Measurements from ENCODE around the gene LRRC37A3.
"Not testable (repeated sequence)": the region's sequence is repeated elsewhere in the genome, so short reads cannot be mapped to it uniquely, and the experiment has no call there.

The LRRC37A3 gene

GRCh38 chr17:64919289-64920025 is at the start of gene LRRC37A3:
Gene LRRC37A3, minus strand, starts transcription at chr17:64919478. Its CDS starts 22,221 bp downstream, at chr17:64897257.
- H3K27me3 Mint-ChIP-seq; H3K9me3 Mint-ChIP-seq (ENCODE audit: low read depth); H3K36me3 Mint-ChIP-seq; H3K4me1 Mint-ChIP-seq (ENCODE audit: low read depth): not testable (repeated sequence)
- H3K27ac Mint-ChIP-seq: peak within 1 kb of the TSS; percentile 84
- H3K4me3 Mint-ChIP-seq: peak within 1 kb of the TSS; percentile 88

DNA sequence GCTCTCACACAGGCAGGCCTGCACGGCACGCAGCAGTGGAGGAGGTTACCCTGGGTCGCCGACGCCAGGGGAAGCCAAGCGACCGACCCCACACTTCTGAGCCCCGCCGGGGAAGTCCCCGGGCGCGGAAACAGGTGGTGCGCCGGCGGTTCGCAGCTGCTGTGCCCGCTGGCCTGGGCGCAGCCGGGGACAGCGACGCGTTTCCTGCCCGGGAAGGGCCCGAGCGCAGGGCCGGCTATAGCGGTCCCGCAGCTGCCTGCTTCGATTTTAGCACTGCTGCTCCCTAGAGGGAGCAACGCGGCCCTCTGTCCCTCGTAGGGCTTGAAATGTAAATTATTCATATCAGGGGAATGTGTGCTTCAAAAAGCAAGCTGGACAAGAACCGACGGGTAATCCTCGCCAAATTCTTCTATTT is 46.6 kb upstream of the LRRC37A3 start:
- H3K4me3 Mint-ChIP-seq: peak overlapping the region; percentile 82
- not testable (repeated sequence) for H3K27me3 Mint-ChIP-seq; H3K36me3 Mint-ChIP-seq; H3K9me3 Mint-ChIP-seq (ENCODE audit: low read depth)
- peaks cover 70% of the 10 kb centered on the region for H3K4me1 Mint-ChIP-seq (ENCODE audit: low read depth)
- peak overlapping the region; percentile 91 for H3K27ac Mint-ChIP-seq

DNA sequence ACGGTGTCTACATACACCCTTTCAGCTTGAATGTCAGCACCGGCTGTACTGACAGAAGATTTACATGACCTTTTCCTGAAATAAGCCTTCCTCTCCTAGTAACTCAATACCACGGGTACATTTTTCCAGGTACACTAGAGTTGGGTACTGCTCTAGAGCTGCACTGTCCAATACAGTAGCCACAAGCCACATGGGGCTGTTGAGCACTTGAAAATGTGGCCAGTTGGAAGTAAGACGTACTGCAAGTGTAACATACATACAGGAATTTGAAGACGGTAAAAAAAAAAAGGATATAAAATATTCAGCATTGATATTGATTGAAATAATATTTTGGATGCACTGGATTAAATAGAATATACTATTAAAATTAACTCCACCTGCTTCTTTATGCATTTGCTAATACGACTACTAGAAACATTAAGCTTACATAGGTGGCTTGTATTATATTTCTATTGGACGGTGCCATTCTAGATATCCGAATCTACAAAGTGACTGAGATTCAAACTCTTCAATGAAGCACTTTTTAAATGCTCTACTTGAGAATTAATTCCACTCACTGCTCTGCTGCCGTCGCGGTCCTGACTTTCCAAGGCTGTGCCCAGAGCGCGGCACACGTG is 46.1 kb upstream of the LRRC37A3 start:
- H3K4me1 Mint-ChIP-seq (ENCODE audit: low read depth): peaks cover 65% of the 10 kb centered on the region
- H3K36me3 Mint-ChIP-seq; H3K9me3 Mint-ChIP-seq (ENCODE audit: low read depth); H3K27me3 Mint-ChIP-seq: not testable (repeated sequence)
- H3K27ac Mint-ChIP-seq: peak overlapping the region; percentile 91
- peak overlapping the region; percentile 82 for H3K4me3 Mint-ChIP-seq

- Mint-ChIP-seq H3K36me3 (no peaks in the 10 kb centered on the region), H3K27me3 (no peaks in the 10 kb centered on the region), H3K9me3 (ENCODE audit: low read depth) (no peaks in the 10 kb centered on the region), H3K4me1 (ENCODE audit: low read depth) (peaks cover 62% of the 10 kb centered on the region), H3K27ac (peak overlapping the region; percentile 91), H3K4me3 (peak overlapping the region; percentile 82)
Observed at GRCh38 chr17:64964796-64965195, 45.5 kb upstream of the LRRC37A3 start.

- H3K36me3 Mint-ChIP-seq; H3K9me3 Mint-ChIP-seq (ENCODE audit: low read depth); H3K4me3 Mint-ChIP-seq; H3K27me3 Mint-ChIP-seq: not testable (repeated sequence)
- H3K4me1 Mint-ChIP-seq (ENCODE audit: low read depth): peaks cover 54% of the 10 kb centered on the region
- H3K27ac Mint-ChIP-seq: peak overlapping the region; percentile 41
Observed at GRCh38 chr17:64963814-64964213, 44.5 kb upstream of the LRRC37A3 start.

DNA sequence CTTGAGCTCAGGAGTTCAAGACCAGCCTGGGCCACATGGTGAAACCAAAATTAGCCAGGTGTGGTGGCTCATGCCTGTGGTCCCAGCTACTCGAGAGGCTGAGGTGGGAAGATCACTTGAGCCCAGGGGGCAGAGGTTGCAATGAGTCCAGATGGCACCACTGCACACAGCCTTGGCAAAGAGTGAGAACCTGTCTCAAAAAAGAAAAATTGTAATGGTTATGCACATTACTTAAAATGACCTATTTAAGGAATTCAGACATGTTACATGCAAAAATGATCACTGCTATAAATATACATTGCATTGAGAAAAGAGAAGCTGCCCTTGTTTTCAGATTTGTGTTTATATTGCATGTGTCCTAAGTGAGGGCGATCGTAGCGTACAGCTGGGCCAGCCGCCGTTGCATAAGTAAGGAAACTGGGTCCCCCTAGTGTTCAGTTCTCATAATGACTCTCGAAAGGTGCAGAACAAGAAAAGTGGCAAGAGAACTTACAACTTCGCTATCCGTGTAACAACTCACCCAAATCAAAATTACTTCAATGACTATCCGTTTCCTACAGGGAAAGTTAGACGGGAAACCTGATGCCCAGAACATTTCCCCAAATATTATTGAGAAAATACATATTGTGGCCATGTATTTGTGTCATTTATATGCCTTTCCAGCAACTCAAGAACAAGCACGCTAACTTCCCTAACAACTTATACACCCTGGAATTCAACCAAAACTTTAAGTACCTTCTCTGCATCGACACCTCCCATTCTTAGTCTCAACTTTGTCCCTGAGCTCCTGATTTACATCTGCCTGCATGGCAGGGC is 42.5 kb upstream of the LRRC37A3 start:
- not testable (repeated sequence) for H3K36me3 Mint-ChIP-seq; H3K27ac Mint-ChIP-seq; H3K9me3 Mint-ChIP-seq (ENCODE audit: low read depth); H3K27me3 Mint-ChIP-seq; H3K4me3 Mint-ChIP-seq
- peaks cover 33% of the 10 kb centered on the region for H3K4me1 Mint-ChIP-seq (ENCODE audit: low read depth)

DNA sequence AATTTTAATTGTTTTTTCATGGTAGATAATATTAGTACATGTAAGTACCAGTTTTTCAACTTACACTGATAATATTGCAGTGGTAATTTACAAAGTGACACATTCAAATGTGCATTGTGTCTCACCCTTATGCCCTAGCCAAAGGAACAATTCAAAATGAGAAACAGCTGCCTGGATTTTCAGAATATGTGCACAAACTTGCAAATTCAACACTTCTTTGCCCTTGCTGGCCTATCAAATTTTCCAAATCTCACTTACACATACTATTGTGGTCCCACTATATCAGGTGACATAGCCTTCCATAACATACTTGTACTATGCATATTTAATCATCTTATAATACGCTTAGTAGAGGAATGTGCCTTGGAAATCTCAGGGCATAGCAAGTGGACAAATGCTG is 32.6 kb upstream of the LRRC37A3 start:
- Mint-ChIP-seq H3K9me3 (ENCODE audit: low read depth) (no peaks in the 10 kb centered on the region), H3K27me3 (no peaks in the 10 kb centered on the region), H3K36me3 (no peaks in the 10 kb centered on the region), H3K4me3 (no peak overlapping the region), H3K27ac (no peak overlapping the region), H3K4me1 (ENCODE audit: low read depth) (no peaks in the 10 kb centered on the region)

GRCh38 chr17:64950871-64951270 is 31.6 kb upstream of the LRRC37A3 start:
- Mint-ChIP-seq H3K4me1 (ENCODE audit: low read depth) (no peaks in the 10 kb centered on the region), H3K36me3 (no peaks in the 10 kb centered on the region), H3K27me3 (no peaks in the 10 kb centered on the region), H3K9me3 (ENCODE audit: low read depth) (no peaks in the 10 kb centered on the region), H3K4me3 (no peak overlapping the region), H3K27ac (no peak overlapping the region)

DNA sequence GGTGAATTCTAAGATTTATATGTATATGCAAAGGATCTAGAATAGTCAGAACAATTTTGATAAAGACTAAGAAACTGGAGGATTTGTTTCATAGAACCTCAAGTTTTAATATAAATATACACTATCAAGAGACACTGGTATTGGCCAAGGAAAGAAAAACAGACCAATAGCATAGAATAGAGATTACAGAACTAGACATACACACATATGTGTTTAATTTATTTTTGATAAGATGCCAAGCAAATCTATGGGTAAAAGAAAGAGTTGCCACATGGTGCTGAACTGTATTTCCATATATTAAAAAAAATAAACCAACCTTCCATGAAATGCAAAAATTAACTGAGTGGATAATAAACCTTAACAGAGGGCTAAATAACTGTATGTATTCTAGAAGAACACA is 27.9 kb upstream of the LRRC37A3 start:
- no peaks in the 10 kb centered on the region for H3K4me1 Mint-ChIP-seq (ENCODE audit: low read depth)
- no peak overlapping the region for H3K4me3 Mint-ChIP-seq
- no peaks in the 10 kb centered on the region for H3K36me3 Mint-ChIP-seq
- H3K27me3 Mint-ChIP-seq: no peaks in the 10 kb centered on the region
- H3K27ac Mint-ChIP-seq: no peak overlapping the region
- no peaks in the 10 kb centered on the region for H3K9me3 Mint-ChIP-seq (ENCODE audit: low read depth)

DNA sequence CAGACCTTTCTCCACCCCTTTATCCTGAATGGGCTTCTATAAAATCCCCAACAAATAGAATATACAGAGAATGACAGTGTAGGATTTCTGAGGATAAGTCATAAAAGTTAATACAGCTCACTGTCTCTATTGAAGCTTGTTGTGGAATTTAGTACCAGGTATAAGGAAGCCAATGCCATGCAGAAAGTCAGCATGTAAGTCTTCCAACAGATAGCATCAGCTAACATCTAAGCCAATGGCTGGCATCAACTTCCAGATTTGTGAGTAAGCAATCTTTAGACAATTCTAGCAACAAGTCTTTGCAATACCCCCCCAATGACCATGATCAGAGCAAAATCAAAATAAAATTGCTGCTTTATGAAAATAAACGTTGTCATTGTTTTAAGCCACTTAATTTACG is 22.5 kb upstream of the LRRC37A3 start:
- Mint-ChIP-seq H3K27me3 (no peaks in the 10 kb centered on the region), H3K9me3 (ENCODE audit: low read depth) (no peaks in the 10 kb centered on the region), H3K4me3 (no peak overlapping the region), H3K36me3 (peaks cover 3% of the 10 kb centered on the region), H3K4me1 (ENCODE audit: low read depth) (no peaks in the 10 kb centered on the region), H3K27ac (no peak overlapping the region)

DNA sequence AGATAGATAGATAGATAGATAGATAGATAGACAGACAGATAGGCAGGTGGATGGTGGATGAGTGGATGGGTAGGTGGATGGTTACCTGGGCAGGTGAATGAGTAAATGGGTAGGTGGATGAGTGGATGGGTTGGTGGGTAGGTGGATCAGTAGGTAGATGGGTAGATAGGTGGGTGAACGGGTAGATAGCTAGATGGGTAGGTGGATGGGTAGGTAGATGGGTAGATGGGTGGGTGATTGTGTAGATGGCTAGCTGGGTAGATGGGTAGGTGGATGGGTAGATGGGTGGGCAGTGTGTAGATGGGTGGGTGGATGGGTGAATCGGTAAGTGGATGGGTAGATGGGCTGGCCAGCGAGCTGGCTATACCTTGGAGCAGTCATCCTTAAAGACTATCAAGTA is 21.8 kb upstream of the LRRC37A3 start:
- Mint-ChIP-seq H3K36me3 (peaks cover 3% of the 10 kb centered on the region), H3K27ac (no peak overlapping the region), H3K4me1 (ENCODE audit: low read depth) (no peaks in the 10 kb centered on the region), H3K4me3 (no peak overlapping the region), H3K27me3 (no peaks in the 10 kb centered on the region), H3K9me3 (ENCODE audit: low read depth) (no peaks in the 10 kb centered on the region)

DNA sequence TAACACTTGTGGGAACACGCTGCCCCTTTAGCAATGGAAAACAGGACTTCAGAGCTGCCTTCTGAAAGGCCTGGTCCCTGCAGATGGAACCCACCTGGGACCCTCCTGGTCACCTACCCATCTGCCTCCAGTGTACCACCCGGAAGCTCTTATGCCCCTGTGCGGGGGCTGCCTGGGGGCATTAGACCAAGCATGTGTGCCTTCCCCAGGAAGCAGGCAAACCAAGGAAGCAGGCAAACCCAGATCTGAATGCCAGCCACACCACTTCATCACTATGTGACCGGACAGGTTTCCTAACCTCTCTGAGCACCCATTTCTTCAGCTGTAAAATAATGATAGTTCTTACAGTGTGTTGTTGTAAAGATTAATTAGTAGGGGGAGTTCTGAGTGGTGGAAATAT is 20.8 kb upstream of the LRRC37A3 start:
- Mint-ChIP-seq H3K4me1 (ENCODE audit: low read depth) (no peaks in the 10 kb centered on the region), H3K36me3 (peaks cover 3% of the 10 kb centered on the region), H3K27ac (no peak overlapping the region), H3K27me3 (no peaks in the 10 kb centered on the region), H3K4me3 (no peak overlapping the region), H3K9me3 (ENCODE audit: low read depth) (no peaks in the 10 kb centered on the region)

DNA sequence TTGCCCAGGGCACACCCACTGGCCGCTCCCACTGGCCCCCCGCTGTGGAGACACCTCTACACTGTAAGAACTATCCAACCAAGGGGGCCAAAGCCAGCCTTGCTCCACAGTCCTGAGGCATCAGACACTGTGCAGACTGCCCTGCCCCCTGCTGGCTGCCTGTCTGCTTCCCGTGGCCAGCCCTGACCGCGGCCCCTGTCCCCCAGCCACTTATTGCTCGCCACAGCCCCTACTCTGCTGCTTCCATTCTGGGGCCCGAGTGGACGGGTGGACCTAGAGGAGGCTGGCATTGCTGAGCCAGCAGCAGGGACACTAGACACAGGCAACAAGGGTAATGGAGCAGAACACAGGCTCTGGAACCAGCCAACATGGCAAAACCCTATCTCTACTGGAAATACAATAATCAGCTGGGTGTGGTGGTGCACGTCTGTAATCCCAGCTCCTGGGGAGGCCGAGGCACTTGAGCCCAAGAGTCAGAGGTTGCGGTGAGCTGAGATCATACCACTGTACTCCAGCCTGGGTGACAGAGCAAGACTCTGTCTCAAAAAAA is 19.7 kb upstream of the LRRC37A3 start:
- peaks cover 3% of the 10 kb centered on the region for H3K36me3 Mint-ChIP-seq
- no peak overlapping the region for H3K4me3 Mint-ChIP-seq
- no peaks in the 10 kb centered on the region for H3K27me3 Mint-ChIP-seq
- H3K9me3 Mint-ChIP-seq (ENCODE audit: low read depth): no peaks in the 10 kb centered on the region
- no peak overlapping the region for H3K27ac Mint-ChIP-seq
- H3K4me1 Mint-ChIP-seq (ENCODE audit: low read depth): no peaks in the 10 kb centered on the region

DNA sequence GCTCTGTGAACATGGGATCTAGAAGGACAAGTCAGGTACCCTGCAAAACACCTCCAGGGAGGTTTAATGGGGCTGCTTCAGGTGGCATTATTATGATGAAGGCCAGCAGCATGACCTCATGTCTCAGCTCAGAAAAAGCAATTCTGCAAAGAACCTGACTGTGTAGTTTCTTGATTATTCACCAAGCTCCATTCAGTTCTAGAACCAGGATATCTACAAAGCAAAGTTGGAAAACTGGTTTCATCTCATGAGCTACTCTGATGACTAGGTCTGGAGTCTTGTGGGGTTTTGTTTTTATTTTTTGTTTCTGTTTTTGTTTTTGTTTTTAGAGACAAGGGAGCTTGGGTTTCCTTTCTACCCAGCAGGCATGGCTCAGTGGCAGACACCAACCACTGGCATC is 19.0 kb upstream of the LRRC37A3 start:
- no peak overlapping the region for H3K27ac Mint-ChIP-seq
- no peaks in the 10 kb centered on the region for H3K9me3 Mint-ChIP-seq (ENCODE audit: low read depth)
- H3K36me3 Mint-ChIP-seq: peaks cover 3% of the 10 kb centered on the region
- no peak overlapping the region for H3K4me3 Mint-ChIP-seq
- no peaks in the 10 kb centered on the region for H3K27me3 Mint-ChIP-seq
- no peaks in the 10 kb centered on the region for H3K4me1 Mint-ChIP-seq (ENCODE audit: low read depth)

DNA sequence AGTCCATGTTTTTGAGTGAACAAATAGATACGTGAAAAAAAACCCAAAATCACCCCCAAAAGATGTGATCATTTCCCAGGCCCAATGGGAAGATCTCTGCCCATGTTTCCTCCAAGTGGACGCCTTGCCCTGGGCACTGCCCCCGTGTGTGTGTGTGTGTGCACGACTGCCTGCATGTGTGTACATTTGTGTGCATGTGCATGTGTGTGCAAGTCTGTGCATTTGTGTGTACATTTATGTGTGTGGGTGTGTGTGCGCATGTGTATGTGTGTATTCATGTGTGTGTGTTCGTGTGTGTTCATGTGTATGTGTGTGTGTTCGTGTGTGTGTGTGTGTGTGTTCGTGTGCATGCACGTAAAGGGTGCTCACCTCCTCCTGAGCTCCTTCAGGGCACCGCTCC is 16.8 kb upstream of the LRRC37A3 start:
- Mint-ChIP-seq H3K4me1 (ENCODE audit: low read depth) (no peaks in the 10 kb centered on the region), H3K36me3 (peaks cover 3% of the 10 kb centered on the region), H3K4me3 (no peak overlapping the region), H3K9me3 (ENCODE audit: low read depth) (no peaks in the 10 kb centered on the region), H3K27me3 (no peaks in the 10 kb centered on the region), H3K27ac (no peak overlapping the region)

All from activated naive CD8-positive, alpha-beta T cell (primary cell).